HG02938 (cell line): ENCODE data around the gene IRX1.

Source experiments
- ATAC-seq: cut with Tn5 transposase; IDR thresholded peaks from one replicate; pipeline ENCODE4 v1.9.1; 2021; ENCODE audit warnings: mild to moderate bottlenecking, moderate library complexity; ENCODE audit not compliant: unreplicated experiment

IRX1 gene

GRCh38 chr5:3642231-3642630 lies 46.6 kb downstream of the IRX1 start:
- no peak for ATAC-seq

DNA sequence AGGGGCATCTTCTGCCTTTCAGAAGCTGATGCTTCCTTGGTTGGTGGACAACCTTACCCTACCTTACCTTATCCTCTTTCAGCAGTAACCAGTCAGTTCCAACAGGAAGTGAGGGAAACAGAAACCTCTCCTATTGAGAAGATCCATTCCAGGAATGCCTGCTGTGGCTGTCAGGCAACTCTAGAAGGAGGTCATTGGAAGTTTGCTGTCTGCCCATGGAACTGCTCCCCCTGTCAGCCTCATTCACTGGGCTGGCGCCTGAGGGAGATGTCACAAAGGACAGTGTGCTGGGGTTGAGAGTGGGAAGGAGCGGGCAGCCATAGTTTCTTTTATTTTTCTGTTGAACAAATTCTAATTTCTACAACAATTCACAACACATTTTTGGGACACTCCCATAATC lies 54.7 kb downstream of the IRX1 start:
- ATAC-seq = no peak

DNA sequence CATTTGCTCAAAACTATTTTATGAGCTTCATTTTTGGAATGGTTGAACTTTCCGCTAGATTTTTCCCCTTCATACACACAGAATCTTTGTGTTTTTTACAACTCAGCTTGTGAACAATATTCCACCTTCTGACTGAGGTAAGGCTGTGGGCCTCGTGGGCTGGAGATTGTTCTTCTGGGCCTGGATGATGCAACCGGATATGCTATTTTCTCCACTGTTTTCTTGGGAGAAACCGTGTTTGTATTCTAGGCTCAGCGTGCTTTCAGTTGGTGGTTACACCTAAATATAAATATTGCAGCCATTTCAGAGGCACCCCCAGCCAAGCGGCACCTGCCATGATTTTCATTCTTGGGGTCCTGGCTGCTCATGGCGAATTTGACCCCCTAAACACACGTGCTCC lies 55.2 kb downstream of the IRX1 start:
- ATAC-seq = no peak
